Fibroblast of the conjunctiva (primary cell): Measurements from ENCODE around the gene SNHG17.

ENCODE experiments used
- DNase-seq: peaks from one replicate; pipeline ENCODE4 v3.0.0-alpha.2; 2010; ENCODE audit warnings: low read depth

The SNHG17 gene

DNA sequence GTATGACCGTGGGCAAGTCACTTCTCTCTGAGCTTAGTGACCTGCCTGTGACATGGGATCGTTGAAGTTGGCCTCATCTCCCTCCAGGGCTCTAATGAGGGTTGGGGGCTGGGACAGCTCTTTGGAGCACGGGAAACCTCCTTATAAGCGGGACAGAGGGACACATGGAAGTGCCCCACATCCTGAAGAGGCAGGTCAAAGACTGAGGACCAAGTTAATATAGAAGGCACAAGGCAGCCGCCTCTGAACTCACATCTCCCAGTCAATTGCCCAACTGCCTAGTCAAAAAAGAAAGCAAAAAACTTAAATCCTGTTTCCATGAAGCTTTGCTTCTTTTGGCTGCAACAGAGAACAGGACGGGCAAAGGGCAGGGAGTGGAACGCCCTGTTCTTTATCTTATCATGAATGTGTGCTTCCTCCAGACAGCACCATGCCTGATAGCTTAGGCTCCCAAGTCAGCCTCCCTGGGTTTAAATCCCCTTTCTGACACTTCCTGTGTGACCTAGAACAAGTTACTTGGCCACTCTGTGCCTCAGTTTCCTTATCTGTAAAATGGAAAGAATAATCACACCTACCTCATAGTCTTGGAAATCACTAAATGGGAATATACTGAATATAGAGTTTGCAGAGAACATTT lies 61.8 kb downstream of the SNHG17 start:
- no peak for DNase-seq

DNA sequence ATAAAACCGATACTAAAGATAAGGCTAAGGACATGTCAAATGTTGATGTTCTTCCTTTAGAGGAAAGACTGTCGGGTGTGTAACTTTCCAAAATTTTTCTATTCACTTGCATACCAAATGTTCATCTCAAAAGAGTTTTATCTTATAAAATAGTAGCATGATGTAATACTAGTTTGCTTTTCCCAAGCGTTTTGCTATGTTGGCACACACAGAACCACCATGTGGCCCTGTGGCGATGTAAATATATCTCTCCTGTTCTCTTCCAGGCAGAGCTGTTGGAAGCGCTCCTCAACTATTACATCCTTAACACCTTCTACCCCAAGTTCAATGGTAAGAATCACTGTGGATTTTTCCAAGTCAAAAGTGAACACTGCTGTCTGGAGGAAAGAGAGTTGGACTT lies 62.3 kb downstream of the SNHG17 start:
- DNase-seq: no peak
